ENCODE results near the gene LIME1. TPM values are rescaled to one million over a fixed set of nuclear protein-coding genes. Genes with fewer than 3 reads are reported as not detected.

LIME1 gene
- total RNA-seq, 4 donors from 2014 or later: 8.7 to 25.0 (median 11.5) TPM

DNA sequence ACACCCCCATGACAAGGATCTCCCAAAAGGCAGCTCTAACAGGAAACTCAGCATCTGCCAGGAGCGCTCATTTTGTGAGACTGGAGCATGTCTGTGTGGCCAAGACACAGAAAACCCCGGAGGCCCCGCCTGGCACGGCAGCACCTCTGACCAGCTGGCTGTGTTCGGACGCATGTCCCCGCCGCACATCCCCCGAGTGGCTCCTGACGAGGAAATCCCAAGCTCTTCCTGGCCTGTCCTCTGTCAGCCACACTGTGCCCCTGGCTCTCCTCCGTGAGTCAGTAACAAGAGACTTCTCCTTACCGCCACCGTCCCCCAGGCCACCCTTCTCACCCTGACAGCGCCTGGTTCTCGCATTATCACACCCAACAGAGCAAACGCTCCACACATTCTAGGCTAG lies 17.5 kb downstream of the LIME1 start:
- 87 to 92% methylated on average over 12 to 16 of the region's 16 CpGs for WGBS, 2 donors
- DNase-seq: no peak
- intact Hi-C loops (cut with DNase I): no loop called here

GRCh38 chr20:63755933-63756647 lies 19.6 kb downstream of the LIME1 start:
- H3K9me3 ChIP-seq: no peaks in the 10 kb centered on the region
- no peaks in the 10 kb centered on the region for H3K27me3 ChIP-seq
- intact Hi-C loops (cut with DNase I): no loop called here
- H3K36me3 ChIP-seq: no peaks in the 10 kb centered on the region
- DNase-seq: no peak
- WGBS, 2 donors: 81 to 88% methylated on average over 18 of the region's 18 CpGs
- H3K27ac ChIP-seq: no peak overlapping the region
- peaks cover 9 to 17% of the 10 kb centered on the region in 2 donors for H3K4me1 ChIP-seq
- no peak overlapping the region for H3K4me3 ChIP-seq (replicated peaks in 1 of 3)
- TF ChIP-seq POLR2A (IDR thresholded peaks at IDR 0.05): no peak
- no peak for TF ChIP-seq CTCF (IDR thresholded peaks at IDR 0.05)

More for the DNA sequence above, 17.5 kb downstream of the LIME1 start:
- Histone ChIP-seq H3K9me3 (no peaks in the 10 kb centered on the region), H3K27ac (no peak overlapping the region), H3K4me3 (replicated peaks in 1 of 3) (no peak overlapping the region), H3K4me1 (peaks cover 9 to 17% of the 10 kb centered on the region in 2 donors), H3K36me3 (no peaks in the 10 kb centered on the region), H3K27me3 (no peaks in the 10 kb centered on the region)
- TF ChIP-seq POLR2A (IDR thresholded peaks at IDR 0.05): no peak
- TF ChIP-seq CTCF (IDR thresholded peaks at IDR 0.05): no peak

DNA sequence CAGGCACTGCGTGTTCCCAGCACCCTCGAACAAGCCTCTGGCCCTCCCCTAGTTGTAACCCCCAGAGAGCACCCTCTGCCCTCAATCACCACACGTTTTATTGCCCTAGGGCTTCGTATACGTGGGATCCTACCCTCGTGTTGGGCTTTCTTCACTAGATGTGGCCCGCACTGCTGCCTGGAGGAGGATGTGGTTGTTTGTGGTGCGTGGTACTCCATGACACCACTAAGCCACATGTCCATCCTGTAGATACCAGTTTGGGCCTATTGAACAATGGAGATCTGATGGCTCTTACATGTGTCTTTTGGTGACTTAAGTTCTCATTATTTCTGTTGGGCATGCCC lies 20.2 kb downstream of the LIME1 start:
- DNase-seq: no peak
- intact Hi-C loops (cut with DNase I): no loop called here
- H3K4me1 ChIP-seq: peaks cover 9 to 17% of the 10 kb centered on the region in 2 donors
- H3K36me3 ChIP-seq: no peaks in the 10 kb centered on the region
- WGBS, 2 donors: 78 to 80% methylated on average over 8 of the region's 8 CpGs
- no peaks in the 10 kb centered on the region for H3K9me3 ChIP-seq
- H3K27ac ChIP-seq: no peak overlapping the region
- TF ChIP-seq CTCF (IDR thresholded peaks at IDR 0.05): no peak
- TF ChIP-seq POLR2A (IDR thresholded peaks at IDR 0.05): no peak
- H3K4me3 ChIP-seq (replicated peaks in 1 of 3): no peak overlapping the region
- no peaks in the 10 kb centered on the region for H3K27me3 ChIP-seq

- DNase-seq: no peak
- no peak overlapping the region for H3K27ac ChIP-seq
- H3K9me3 ChIP-seq: no peaks in the 10 kb centered on the region
- H3K36me3 ChIP-seq: no peaks in the 10 kb centered on the region
- peaks cover 0 to 3% of the 10 kb centered on the region in 2 donors for H3K4me1 ChIP-seq
- no peak overlapping the region for H3K4me3 ChIP-seq (replicated peaks in 1 of 3)
- H3K27me3 ChIP-seq: no peaks in the 10 kb centered on the region
- TF ChIP-seq CTCF (IDR thresholded peaks at IDR 0.05) (no peak), POLR2A (IDR thresholded peaks at IDR 0.05) (no peak)
- WGBS, 2 donors: 92% methylated on average over 3 to 4 of the region's 7 CpGs
- intact Hi-C loops (cut with DNase I): no loop called here
These were observed 21.7 kb downstream of the LIME1 start for GRCh38 chr20:63758152-63758551.

- Histone ChIP-seq H3K9me3 (no peaks in the 10 kb centered on the region), H3K27me3 (no peaks in the 10 kb centered on the region), H3K27ac (no peak overlapping the region), H3K4me3 (replicated peaks in 1 of 3) (no peak overlapping the region), H3K4me1 (no peaks in the 10 kb centered on the region), H3K36me3 (no peaks in the 10 kb centered on the region)
- WGBS, 2 donors: 88 to 89% methylated on average over 7 of the region's 7 CpGs
- TF ChIP-seq POLR2A (IDR thresholded peaks at IDR 0.05) (no peak), CTCF (IDR thresholded peaks at IDR 0.05) (no peak)
- DNase-seq: no peak
- intact Hi-C loops (cut with DNase I): no loop called here
These were observed 23.0 kb downstream of the LIME1 start for GRCh38 chr20:63759377-63759901.
